GM19025 (cell line): ENCODE data around the gene HOXD12.
A peak's percentile ranks its signal among the peaks of the same experiment; 100 is the strongest.

Experiments used
- ATAC-seq: cut with Tn5 transposase; IDR thresholded peaks from one replicate; pipeline ENCODE4 v1.9.1; 2021; ENCODE audit warnings: mild to moderate bottlenecking, low read depth, moderate library complexity; ENCODE audit not compliant: unreplicated experiment

The HOXD12 gene

GRCh38 chr2:176092270-176093144, 7.1 kb upstream of the HOXD12 start, which contains the start of gene HOXD13:
Gene HOXD13, plus strand, starts transcription at chr2:176092721. Its CDS starts 170 bp downstream, at chr2:176092891.
- ATAC-seq, result no peak

DNA sequence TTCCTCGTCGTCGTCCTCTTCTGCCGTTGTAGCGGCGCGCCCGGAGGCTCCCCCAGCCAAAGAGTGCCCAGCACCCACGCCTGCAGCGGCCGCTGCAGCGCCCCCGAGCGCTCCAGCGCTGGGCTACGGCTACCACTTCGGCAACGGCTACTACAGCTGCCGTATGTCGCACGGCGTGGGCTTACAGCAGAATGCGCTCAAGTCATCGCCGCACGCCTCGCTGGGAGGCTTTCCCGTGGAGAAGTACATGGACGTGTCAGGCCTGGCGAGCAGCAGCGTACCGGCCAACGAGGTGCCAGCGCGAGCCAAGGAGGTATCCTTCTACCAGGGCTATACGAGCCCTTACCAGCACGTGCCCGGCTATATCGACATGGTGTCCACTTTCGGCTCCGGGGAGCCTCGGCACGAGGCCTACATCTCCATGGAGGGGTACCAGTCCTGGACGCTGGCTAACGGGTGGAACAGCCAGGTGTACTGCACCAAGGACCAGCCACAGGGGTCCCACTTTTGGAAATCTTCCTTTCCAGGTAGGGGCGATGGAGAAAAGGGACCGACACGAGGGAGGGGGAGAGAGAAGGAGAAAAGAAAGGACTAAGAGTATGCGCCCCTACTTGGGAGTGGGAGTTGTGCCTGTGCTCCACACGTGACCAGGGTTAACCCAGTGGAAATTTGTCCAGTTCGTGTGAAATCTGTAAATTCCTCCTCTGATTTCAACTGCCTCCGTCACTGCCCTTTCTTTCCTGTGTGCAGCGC, 6.3 kb upstream of the HOXD12 start:
- ATAC-seq, result no peak

DNA sequence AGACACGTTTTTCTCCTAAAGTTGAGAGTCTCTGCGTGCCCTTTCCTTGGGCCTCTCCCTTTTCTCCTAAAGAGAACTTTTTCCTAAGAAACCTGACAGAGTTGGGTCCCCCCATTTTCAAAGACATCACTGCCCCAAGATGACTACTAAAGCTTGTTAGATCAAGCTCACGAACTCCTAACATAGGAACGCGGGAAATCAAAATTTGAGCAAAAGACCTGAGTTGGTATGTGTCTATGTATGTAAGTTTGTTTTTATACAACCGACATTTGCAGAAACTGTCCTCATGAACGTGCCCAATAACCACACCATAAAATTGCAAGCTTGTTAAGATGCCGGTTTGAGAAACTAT, 5.7 kb upstream of the HOXD12 start:
- ATAC-seq, result no peak

DNA sequence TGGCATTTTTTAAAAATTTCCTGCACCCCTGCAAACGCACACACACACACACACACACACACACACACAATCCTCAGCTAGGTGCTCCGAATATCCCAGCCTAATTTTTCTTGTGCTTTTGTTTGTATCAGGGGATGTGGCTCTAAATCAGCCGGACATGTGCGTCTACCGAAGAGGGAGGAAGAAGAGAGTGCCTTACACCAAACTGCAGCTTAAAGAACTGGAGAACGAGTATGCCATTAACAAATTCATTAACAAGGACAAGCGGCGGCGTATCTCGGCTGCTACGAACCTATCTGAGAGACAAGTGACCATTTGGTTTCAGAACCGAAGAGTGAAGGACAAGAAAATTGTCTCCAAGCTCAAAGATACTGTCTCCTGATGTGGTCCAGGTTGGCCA, 5.2 kb upstream of the HOXD12 start:
- no peak for ATAC-seq

DNA sequence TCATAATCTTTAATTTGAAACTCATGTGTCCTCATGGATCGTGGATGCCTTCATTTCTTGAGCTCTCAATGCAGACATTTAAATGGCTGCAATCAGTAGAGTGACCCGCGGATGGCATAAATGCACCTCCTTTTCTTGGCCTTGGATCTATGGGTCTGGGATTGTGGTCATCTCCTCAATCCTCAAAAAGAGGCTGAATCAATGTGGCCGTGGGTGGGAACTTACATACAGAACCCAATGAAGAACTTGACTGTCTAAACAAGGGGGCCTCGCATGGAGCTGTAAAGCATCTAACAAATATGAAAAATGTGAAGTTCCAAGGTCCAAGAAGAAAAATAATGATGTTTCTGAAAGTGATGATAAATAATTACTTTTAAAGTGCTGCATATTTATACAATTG, 4.2 kb upstream of the HOXD12 start:
- ATAC-seq, result no peak

DNA sequence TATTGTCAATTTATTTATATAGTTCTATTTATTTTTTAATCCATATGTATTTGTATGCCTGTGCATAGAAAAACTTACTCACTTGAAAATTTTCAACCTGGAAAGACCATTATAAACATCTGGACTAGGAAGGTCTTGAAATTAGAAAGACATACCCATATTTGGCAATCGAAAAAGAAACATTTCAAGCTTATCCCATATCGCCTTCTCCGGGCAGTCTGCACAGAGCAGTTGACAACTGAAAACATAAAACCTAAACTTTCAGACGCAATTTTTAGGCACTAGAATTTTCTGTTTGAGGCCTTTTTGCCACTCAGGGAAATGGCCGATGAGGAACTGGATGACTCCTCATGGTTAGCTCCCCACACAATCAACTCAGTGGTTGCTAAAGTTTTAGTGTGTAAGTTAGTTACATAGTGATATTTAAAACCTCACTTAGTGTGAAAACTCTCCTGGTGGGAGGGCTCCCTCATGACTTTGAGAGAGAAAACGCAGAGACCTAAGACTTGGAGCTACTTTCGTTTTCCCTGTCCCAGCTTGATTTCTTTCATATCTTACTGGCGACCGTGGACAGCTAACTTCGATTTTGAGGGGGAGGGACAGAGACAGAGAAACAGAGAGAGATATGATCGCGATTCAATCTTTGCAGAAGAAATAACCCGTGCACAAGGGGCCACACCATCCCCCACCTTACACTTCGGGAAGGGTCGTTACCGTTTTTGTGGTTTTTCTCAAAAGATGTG, 3.2 kb upstream of the HOXD12 start:
- ATAC-seq, result no peak

- ATAC-seq, result peak; percentile 87
These were observed 2.4 kb upstream of the HOXD12 start for GRCh38 chr2:176096986-176097819.

- no peak for ATAC-seq
These were observed 1.7 kb upstream of the HOXD12 start for GRCh38 chr2:176097820-176098365.

- ATAC-seq, result no peak
These were observed 1.0 kb upstream of the HOXD12 start for GRCh38 chr2:176098366-176099158.

DNA sequence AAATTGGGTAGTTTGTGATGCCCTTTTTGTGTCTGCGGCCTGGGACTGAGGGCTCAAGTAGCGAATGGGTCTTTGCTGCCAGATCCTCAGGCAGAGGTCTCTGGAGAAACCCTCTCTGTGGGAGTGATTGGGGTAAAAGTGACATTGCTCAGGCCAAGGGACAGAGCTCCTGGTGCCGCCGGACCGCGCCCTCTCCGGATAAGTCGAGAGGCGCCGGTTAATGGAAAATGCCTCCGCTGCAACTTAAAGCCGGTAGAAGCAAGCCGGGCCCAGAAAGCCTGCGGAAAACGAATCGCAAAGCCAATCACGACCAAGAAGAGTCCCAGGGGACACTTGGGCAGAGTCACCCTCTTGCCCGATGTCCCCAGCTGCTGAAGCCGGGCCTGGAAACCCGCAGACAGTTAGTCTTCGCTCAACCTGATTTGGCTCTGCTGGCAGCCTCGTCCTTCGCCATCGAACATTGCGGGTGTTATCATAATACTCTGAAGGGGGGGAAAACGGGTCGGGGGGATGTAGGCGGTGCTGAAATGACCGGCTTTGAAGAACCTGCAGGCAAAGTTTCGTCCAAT, 352 bp upstream of the HOXD12 start:
- ATAC-seq, result no peak

DNA sequence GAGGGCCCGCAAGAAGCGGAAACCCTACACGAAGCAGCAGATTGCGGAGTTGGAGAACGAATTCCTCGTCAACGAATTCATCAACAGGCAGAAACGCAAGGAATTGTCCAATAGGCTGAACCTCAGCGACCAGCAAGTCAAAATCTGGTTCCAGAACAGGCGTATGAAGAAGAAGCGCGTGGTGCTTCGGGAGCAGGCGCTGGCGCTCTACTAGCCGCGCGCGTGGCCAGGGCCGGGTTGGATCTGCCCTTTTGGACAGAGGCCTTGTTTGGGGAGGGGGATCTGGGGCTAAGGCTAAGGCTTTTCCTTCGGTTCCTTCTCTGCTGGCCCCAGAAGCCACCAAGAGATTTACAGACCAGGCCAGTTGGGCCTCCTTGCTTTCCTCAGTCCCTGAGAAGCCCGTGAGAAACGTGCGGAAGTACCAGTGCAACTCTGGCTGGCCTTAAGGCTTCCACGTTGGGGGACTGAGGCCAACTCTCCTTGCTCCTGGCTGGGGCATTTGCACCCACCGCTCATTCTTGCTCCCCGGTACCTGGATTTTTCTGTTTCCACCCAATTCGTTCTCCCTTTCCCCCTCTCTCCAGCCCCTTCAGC, 1.0 kb downstream of the HOXD12 start:
- no peak for ATAC-seq

DNA sequence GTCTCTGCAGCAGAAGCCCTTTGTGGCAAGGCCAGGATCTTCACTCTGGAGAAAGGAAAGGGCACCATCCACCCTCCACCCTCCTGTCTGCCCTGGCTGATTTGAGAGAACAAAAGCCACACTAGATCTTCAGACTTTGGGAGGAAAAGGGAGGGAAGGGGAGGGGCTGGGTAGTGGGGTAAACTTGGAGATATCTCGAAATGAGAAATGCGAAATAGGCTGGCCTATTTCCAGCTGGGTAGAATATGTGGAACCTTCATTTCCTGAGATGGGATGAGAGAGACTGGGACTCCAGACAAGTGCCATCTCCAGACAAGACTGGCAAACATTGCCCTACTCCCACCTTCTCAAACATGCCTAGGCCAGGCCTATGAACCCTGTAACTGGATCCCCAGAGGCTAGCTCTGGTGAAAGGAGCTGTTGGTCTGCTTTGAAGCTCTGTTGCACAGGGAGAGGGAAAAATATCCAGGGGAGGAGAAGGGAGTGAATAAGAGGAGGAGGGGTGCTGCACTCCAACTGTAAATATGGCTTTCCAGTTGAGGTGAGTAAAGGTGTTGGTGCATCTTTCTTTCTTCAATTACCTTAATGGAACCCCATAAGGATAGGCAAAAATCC, 1.7 kb downstream of the HOXD12 start:
- ATAC-seq, result no peak

DNA sequence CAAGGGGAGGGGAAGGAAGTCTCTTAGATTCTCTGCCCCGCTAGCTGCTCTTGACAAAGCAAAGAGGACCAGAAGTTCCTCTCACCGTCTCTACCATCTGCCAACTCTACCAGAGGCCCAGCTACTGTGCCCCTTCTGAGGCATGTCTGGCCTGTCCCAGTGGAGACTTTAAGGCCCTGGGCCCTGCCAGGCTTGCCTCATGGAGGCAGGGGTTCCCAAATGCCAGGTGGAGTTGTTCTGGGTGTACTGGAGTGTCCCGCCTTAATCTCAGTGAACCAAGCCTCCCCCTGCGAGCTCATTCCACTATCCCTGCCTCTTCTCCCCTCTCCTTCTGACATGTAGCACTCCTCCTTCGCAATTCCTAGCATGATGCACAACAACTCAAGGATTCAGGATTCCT, 2.2 kb downstream of the HOXD12 start:
- no peak for ATAC-seq

DNA sequence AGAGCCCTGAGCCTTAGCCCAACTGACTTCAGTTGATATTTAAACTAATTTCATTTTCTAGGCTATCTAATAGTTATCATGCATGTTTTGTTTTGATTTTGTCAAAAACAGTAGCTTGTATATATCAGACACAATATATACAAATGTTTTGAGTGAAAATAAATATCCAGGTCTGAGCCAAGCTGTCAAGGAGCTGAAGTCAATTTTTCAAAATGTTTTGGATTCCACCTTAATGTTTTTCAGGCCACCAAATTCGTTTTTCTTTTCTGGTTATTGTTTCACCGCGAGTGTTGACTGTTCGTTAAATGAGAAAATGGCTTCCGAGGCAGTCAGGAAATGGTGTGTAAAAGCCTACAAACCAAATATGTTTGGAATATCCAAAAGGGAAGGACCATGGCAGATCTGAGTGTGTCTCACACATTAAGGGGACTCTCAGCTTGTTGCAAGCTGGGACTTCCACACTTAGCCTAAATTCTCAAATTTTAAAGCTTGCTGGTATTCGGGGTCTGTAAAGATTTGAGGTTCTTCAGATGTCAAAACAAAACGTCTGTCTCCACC, 2.8 kb downstream of the HOXD12 start:
- ATAC-seq, result no peak

DNA sequence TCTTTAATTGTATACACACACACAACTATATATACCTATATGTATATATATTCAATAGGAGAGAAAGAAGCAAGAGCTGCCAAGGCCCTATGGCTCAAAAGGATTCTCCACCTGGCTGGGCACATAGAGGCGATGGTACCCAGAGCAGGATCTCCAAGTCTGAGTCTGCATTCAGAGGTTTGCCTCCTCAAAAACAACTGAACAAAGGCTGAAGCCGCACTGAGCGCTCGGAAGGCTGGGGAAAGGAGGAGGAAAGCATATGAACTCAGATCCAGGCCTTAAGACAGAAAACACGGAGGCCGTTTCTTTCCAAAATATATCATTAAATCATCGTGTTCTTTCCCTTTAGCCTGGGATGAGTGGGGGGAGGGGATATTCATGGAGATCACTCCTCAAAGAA, 3.6 kb downstream of the HOXD12 start:
- no peak for ATAC-seq

GRCh38 chr2:176103742-176104315, 4.2 kb downstream of the HOXD12 start:
- no peak for ATAC-seq

GRCh38 chr2:176104316-176105077, 4.9 kb downstream of the HOXD12 start:
- no peak for ATAC-seq
